Activated naive CD8-positive, alpha-beta T cell treated with anti-CD3 and anti-CD28 coated beads, Interleukin-2, amount 10 ng/mL, durations not matched to agents 7 days and 5 days (primary cell): ENCODE data around the gene NT5C. TPM values are rescaled to one million over a fixed set of nuclear protein-coding genes. Genes with fewer than 3 reads are reported as not detected.

Experiments
- ATAC-seq: fragments of 150-1000 bp; cut with Tn5 transposase; one replicate; pipeline ENCODE4 v1.10.0; 2021; ENCODE audit warnings: low read depth, moderate library complexity
- POLR2A ChIA-PET: fragments of 350-600 bp; sonication (Branson Sonifier 250); formaldehyde crosslinking; loops from one replicate; lab custom pipeline; 2021; ENCODE audit warnings: antibody characterized with exemption; lab: Charles Lee
- DNase-seq: peaks from one replicate; pipeline ENCODE4 v3.0.0; 2021
- H3K27ac Mint-ChIP-seq: one replicate; pipeline ENCODE4 v1.8.0; 2022; ENCODE audit warnings: mild to moderate bottlenecking, mixed read lengths
- H3K27me3 Mint-ChIP-seq: one replicate; pipeline ENCODE4 v1.8.0; 2022; ENCODE audit warnings: mild to moderate bottlenecking, moderate library complexity, mixed read lengths
- H3K36me3 Mint-ChIP-seq: one replicate; pipeline ENCODE4 v1.8.0; 2021; ENCODE audit warnings: mild to moderate bottlenecking, mixed read lengths
- H3K4me1 Mint-ChIP-seq: one replicate; pipeline ENCODE4 v1.8.0; 2021; ENCODE audit warnings: mixed read lengths
- H3K4me3 Mint-ChIP-seq: one replicate; pipeline ENCODE4 v1.8.0; 2022; ENCODE audit warnings: mild to moderate bottlenecking, moderate library complexity, mixed read lengths
- H3K9me3 Mint-ChIP-seq: one replicate; pipeline ENCODE4 v1.8.0; 2021; ENCODE audit warnings: mixed read lengths
- total RNA-seq, 2 experiments: library from RNA; stranded (reverse); gene quantifications; one replicate each; pipeline ENCODE4 v1.2.3, GENCODE V29; 2021

Gene NT5C
- total RNA-seq, 2 experiments from 2014 or later = 69.9 to 70.8 TPM

DNA sequence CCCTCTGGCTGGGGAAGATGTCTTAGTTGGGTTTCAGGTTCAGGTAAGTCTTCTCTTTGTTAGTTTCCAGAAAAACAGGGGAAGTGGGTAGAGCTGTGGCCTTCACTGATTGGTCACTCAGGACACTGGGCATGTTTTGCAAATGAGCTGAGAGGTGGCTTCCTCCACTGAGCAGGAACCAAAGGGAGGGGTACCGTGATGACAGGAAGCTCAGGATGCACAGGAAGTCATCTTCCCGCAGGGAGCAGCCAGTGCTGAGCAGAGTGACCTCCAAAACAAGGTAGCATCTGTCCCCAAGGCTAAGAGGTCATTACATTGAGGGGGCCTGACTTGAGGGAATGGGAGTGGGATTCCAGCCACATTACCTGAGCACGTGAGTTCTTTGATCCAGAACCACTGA lies 5.6 kb downstream of the NT5C start:
- Mint-ChIP-seq H3K27me3 (no peaks in the 10 kb centered on the region), H3K4me3 (peak overlapping the region; percentile 33), H3K4me1 (peaks cover 36% of the 10 kb centered on the region), H3K36me3 (peaks cover 16% of the 10 kb centered on the region), H3K27ac (peak overlapping the region; percentile 95), H3K9me3 (no peaks in the 10 kb centered on the region)
- ATAC-seq = peak; percentile 60
- DNase-seq = no peak
- POLR2A ChIA-PET = interaction anchor here (0.6 to 1.7 kb wide), 6 partner anchors 9 to 58 kb away, joined by 3 to 10 read pairs (median 4); partner anchors contain the start of gene JPT1

DNA sequence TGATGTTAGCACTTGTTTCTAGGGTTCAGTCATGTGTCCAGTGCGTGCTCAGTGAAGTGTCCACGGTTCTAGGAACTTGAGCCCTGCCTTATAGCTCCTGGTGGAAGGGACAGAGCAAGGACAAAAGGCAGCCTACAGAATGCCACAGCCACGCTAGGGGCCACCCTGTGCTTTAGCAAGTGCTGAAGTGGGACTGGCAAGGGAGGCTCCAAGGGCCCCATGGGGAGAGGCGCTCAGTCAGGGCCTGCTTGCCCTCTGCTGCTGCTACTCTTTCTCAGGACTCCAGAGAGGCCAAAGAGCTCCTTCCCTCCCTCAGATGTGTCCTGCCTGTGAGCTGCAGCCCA lies 6.8 kb downstream of the NT5C start:
- Mint-ChIP-seq H3K9me3 (no peaks in the 10 kb centered on the region), H3K27ac (peak overlapping the region; percentile 95), H3K4me3 (peak overlapping the region; percentile 33), H3K4me1 (peaks cover 32% of the 10 kb centered on the region), H3K36me3 (peaks cover 15% of the 10 kb centered on the region), H3K27me3 (no peaks in the 10 kb centered on the region)
- POLR2A ChIA-PET = interaction anchor here (0.8 to 2.0 kb wide), 6 partner anchors 8 to 30 kb away, joined by 3 to 12 read pairs (median 4); partner anchors contain the start of gene JPT1
- ATAC-seq (no peak), DNase-seq (no peak)

DNA sequence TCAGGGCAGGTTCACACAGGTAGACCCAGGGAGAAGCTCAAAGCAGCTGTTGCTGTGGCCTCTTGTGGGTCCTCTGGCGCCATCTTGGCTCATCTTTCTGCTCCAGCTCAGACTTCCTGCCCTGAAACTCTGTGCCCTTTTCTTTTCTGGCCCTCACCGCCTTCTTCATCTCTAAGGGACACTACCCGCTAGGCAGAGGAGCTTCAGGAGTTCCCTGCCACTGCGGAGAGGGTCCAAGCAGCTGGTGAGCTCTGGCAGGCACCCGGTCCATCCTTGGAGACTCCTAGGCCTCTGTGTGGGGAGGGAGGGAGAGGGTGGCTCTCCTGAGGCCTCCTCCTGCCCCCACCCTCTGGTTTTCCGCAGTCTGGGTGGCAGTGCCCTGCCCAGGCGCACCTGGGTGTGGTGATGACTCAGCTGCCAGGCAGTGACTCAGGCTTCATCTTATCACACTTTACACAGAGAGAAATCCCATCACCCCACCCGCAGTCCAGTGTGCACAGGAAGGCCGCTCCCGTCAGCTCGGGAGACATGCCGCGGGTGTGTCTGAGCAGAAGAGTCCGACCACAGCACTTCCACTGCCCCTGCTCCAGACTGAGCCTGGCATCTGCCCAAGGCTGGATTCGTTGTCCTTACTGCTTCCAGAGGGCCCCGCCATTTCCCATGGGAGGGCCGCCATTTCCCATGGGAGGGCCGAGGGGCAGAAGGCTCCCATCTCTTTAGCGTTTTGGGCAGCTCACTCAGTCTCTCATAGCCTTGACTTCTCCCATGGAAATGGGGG lies 7.3 kb downstream of the NT5C start:
- Mint-ChIP-seq H3K27me3 (no peaks in the 10 kb centered on the region), H3K4me3 (no peak overlapping the region), H3K9me3 (no peaks in the 10 kb centered on the region), H3K27ac (peak overlapping the region; percentile 95), H3K36me3 (peaks cover 13% of the 10 kb centered on the region), H3K4me1 (peaks cover 30% of the 10 kb centered on the region)
- DNase-seq (no peak), ATAC-seq (peak; percentile 10)
- POLR2A ChIA-PET = interaction anchor here (0.6 to 2.0 kb wide), 8 partner anchors 7 to 1604 kb away, joined by 3 to 12 read pairs (median 3); partner anchors contain the start of genes JPT1 and MIF4GD

DNA sequence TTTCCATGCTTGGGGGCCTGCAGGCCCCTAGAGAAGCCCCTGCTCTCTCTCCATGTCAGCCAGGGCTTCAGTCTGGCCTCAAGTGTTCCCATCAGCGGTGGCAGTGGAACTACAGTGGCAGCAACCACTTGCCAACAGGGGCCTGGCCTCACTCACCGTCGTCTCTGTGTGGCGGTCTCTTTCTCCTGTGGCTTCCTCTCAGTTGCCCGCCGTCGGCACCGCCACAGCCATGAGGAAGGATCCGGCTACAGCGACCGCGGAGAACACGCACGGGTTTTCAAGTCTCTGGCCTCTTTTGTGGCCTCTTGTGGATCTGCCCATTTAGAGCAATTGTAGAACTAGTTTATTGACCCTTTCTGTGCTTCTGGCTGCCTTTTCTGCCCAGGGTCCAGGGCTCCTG lies 13.2 kb downstream of the NT5C start:
- POLR2A ChIA-PET = no interaction called here

DNA sequence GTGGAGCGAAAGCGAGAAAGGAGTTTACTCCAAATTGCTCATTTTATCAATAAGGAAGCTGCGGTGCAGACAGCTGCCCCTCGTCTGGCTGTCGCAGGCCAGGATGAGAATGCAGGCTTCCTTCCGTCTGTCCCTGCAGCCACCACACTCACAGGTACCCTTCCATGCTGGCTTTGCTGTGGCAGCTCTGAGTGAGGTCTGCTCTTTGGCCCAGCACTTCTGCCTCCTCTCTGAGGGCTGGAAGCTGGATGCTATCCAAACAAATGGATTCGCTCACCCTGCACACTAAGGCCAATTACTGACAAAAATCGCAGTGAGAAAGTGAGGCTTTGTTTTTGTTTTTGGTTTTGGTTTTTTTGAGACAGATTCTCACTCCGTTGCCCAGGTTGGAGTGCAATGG lies 14.8 kb downstream of the NT5C start:
- Mint-ChIP-seq H3K4me3 (no peak overlapping the region), H3K9me3 (no peaks in the 10 kb centered on the region), H3K27ac (no peak overlapping the region), H3K4me1 (peaks cover 21% of the 10 kb centered on the region), H3K36me3 (peaks cover 25% of the 10 kb centered on the region), H3K27me3 (no peaks in the 10 kb centered on the region)
- no peak for ATAC-seq
- POLR2A ChIA-PET = interaction anchor here (0.7 to 1.4 kb wide), 3 partner anchors 8 to 38 kb away, joined by 3 to 5 read pairs (median 4); partner anchors contain the start of gene JPT1
- no peak for DNase-seq

More for the DNA sequence above, 13.2 kb downstream of the NT5C start:
- no peaks in the 10 kb centered on the region for H3K9me3 Mint-ChIP-seq
- H3K27ac Mint-ChIP-seq = no peak overlapping the region
- DNase-seq = no peak
- no peak for ATAC-seq
- no peaks in the 10 kb centered on the region for H3K27me3 Mint-ChIP-seq
- no peak overlapping the region for H3K4me3 Mint-ChIP-seq
- peaks cover 20% of the 10 kb centered on the region for H3K36me3 Mint-ChIP-seq
- H3K4me1 Mint-ChIP-seq = peaks cover 18% of the 10 kb centered on the region

DNA sequence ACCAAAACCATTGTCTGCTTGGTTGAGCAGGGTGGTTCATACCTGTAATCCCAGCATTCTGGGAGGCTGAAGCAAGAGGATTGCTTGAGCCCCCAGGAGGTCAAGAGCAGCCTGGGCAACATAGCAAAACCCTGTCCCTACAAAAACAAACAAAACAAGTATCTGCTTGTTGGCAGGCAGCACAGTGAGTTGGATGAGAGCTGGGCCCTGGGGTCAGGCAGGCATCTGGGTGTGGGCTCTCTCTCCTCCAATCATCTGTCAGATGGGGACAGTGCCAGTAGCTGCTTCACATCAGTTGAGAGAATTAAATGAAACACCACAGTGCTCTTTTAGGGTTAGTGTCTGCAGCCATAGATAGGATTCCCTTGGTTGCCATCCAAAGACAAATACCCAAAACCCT lies 16.0 kb downstream of the NT5C start:
- Mint-ChIP-seq H3K27ac (no peak overlapping the region), H3K4me3 (no peak overlapping the region), H3K4me1 (peaks cover 22% of the 10 kb centered on the region), H3K36me3 (peaks cover 22% of the 10 kb centered on the region), H3K27me3 (no peaks in the 10 kb centered on the region), H3K9me3 (no peaks in the 10 kb centered on the region)
- DNase-seq = no peak
- ATAC-seq = no peak
- POLR2A ChIA-PET = interaction anchor here (2.2 to 7.1 kb wide), 4 partner anchors 8 to 87 kb away, joined by 12 to 45 read pairs (median 24); partner anchors contain the start of genes JPT1 and NT5C

DNA sequence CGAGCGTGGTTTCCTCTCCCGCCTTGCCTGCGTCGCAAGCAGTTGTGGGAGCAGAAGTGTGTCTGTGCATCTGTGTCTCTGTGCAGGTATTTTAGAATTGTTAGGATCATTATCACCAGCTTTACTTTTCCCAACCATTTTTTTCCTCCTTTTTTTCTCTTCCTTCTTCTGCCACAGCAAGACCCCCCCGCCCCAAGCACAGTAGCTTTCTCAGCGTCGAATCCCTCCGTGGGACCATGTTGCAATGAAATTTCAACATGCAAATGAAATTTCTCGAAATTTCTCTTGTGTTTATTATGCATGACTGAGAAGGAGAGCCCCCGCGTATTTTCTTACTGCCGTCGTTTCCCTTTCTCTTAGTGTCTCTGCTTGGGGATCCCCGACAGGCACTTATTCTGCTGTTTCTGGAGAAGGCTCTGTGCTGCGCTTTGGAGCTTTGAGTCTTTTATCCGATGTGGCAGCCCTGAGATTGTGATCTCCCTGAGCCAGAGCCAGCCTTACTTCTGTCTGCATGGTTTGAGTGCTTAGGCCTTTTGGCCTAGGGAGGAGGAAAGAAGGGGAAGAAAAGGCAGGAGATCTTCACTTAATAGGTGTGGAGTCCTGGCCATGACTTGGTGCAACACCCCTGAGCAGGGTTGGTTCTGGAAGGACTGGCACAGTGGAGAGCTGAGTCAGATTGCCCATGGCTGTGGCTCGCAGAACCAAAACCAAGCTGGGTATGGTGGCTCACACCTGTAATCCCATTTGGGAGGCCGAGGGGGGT lies 16.8 kb downstream of the NT5C start:
- no peak for ATAC-seq
- H3K27ac Mint-ChIP-seq = peak overlapping the region; percentile 94
- peaks cover 25% of the 10 kb centered on the region for H3K4me1 Mint-ChIP-seq
- H3K27me3 Mint-ChIP-seq = no peaks in the 10 kb centered on the region
- no peaks in the 10 kb centered on the region for H3K9me3 Mint-ChIP-seq
- H3K4me3 Mint-ChIP-seq = peak overlapping the region; percentile 90
- peaks cover 20% of the 10 kb centered on the region for H3K36me3 Mint-ChIP-seq
- no peak for DNase-seq
- POLR2A ChIA-PET = interaction anchor here (0.7 to 7.1 kb wide), 21 partner anchors 9 to 175 kb away, joined by 3 to 45 read pairs (median 6); partner anchors contain the start of genes GGA3, JPT1, MRPL58 and MRPS7

DNA sequence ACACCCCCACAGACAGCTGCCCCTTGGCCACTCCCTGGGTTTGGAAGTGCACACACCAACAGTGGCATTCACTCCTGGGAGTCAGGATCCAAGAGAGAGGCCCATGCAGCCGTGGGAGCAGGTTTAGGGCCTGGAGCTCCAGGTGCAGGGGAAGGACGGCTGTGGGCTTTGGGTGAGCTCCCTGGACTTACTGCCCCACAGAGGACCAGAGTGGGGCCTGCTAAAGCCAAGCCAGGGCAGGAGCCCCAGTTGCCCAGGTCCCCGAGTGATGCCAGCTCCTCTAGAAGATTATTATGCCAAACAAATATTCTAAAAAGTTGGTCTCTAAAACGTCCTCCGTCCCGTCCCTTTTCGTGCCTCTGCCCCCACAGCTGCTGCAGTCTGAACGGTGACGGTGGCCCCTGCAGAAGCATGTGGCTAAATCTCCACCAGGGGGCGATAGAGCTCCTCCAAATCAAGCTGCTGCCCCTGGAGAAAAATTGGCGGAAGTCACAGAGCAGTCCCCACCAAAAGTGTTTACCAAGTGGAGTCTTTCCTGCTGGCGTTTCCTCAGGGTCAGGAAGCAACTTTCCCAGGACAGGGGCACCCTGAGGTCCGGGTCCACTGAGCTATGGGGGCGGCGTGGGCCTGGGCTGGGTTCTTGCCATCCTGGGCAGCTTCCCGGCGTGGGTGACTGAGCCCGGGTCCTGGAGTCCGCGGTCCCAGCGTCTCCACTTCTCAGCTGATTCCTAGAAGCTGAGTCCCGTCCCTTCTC lies 17.6 kb downstream of the NT5C start:
- DNase-seq = peak; percentile 82
- Mint-ChIP-seq H3K36me3 (peaks cover 18% of the 10 kb centered on the region), H3K4me1 (peaks cover 27% of the 10 kb centered on the region), H3K9me3 (no peaks in the 10 kb centered on the region), H3K27ac (peak overlapping the region; percentile 94), H3K4me3 (peak overlapping the region; percentile 90), H3K27me3 (no peaks in the 10 kb centered on the region)
- ATAC-seq = peak; percentile 69
- POLR2A ChIA-PET = interaction anchor here (0.6 to 7.1 kb wide), 23 partner anchors 10 to 176 kb away, joined by 3 to 45 read pairs (median 6); partner anchors contain the start of genes GGA3, JPT1, MIF4GD and MRPL58

DNA sequence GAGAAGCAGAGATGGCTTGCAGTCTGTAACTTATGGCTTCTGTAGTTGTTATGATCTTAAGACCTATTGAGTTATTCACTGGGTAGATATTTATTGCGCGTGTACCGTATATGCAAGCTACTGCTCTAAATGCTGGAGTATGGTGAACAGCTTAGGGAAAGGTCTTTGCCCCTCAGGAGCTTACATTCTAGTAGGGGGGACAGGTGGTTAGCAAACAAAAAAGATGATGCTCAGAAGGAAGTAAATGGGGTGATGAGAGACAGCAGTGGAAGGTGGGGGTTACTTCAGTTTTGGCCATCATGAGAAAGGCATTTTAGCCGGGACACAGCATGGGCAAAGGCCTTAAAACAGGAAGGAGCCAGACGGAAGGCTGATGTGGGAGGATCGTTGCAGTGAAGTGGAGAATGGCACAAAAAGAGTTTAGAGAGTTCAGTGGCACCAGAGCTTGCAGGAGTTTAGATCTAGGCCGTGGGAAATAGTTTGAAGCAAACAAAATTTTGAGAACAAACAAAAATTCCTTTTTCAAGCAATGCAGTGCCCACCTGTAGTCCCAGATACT lies 19.7 kb downstream of the NT5C start:
- no peak for DNase-seq
- Mint-ChIP-seq H3K27me3 (no peaks in the 10 kb centered on the region), H3K4me3 (peak overlapping the region; percentile 95), H3K4me1 (peaks cover 30% of the 10 kb centered on the region), H3K36me3 (peaks cover 17% of the 10 kb centered on the region), H3K27ac (peak overlapping the region; percentile 2), H3K9me3 (no peaks in the 10 kb centered on the region)
- ATAC-seq = no peak
- POLR2A ChIA-PET = interaction anchor here (1.1 to 7.1 kb wide), 5 partner anchors 20 to 152 kb away, joined by 4 to 45 read pairs (median 7); partner anchors contain the start of gene NT5C

DNA sequence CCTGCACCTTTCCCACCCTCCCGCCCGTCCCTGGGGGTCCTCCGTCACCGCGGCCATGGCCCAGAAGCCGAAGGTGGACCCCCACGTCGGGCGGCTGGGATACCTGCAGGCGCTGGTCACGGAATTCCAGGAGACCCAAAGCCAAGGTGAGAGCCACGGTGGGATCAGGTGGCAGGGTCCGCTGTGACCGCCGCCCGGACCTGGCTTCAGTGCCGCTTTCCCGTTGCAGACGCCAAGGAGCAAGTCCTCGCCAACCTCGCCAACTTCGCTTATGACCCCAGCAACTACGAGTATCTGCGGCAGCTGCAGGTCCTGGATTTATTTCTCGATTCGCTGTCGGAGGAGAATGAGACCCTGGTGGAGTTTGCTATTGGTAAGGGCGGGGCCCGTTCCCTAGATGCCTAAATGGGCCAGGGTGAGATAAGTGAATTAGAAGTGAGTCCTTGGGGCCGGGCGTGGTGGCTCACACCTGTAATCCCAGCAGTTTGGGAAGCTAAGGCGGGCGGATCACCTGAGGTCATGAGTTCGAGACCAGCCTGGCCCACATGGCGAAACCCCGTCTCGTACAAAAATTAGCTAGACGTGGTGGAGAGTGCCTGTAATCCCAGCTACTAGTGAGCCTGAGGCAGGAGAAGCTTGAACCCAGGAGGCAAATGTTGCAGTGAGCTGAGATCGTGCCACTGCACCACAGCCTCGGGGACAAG lies 21.2 kb downstream of the NT5C start:
- POLR2A ChIA-PET = interaction anchor here (0.6 to 7.1 kb wide), 26 partner anchors 9 to 332 kb away, joined by 3 to 45 read pairs (median 5); partner anchors contain the start of genes CDR2L, GGA3, HID1 and JPT1
- Mint-ChIP-seq H3K27ac (peak overlapping the region; percentile 73), H3K9me3 (no peaks in the 10 kb centered on the region), H3K27me3 (no peaks in the 10 kb centered on the region), H3K4me3 (peak overlapping the region; percentile 95), H3K4me1 (peaks cover 33% of the 10 kb centered on the region), H3K36me3 (peaks cover 17% of the 10 kb centered on the region)
- no peak for ATAC-seq
- peak; percentile 47 for DNase-seq

DNA sequence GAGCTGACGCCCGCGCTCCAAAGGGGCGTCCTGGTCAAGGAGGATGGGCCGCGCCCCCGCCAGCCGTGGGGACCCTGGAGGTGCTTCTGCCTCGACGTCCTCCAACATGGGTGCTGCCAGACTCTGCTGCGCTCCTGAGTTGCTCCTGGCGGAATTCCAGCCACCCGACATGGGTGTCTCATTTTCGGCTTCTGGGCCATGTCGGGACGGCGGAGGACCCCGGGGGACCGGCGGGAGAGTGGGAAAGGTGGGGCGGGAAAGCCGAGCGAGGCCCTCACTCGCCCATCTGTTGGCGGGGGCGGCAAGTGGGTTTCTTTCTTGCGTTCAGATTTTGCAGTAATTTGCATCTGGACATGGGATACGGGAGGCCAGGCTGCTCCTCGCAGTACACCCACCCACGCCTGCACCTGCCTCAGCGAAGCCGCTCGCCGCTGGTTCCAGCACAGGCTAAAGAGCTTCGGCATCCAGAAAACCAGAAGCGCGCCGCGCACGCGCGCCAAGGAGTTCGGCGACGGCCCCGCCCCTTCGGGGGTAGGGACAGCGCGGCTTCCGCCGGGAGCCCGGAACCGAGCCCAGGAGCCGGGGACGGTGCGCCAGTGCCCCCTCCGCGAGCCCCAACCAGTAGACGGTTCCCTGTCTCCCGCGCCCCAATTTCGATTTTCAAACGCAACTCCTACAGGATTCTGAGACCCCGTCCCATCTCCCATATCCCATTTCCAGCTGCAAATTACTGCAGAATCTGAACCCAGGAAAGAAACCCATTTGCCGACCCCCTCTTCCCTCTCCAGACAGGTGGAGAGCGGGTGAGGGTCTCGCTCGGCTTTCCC lies 21.9 kb downstream of the NT5C start, which contains the start of gene ARMC7:
Gene ARMC7 (plus strand): TSS at position 563 of the 827 bp plus-strand sequence. CDS start 320 bp downstream, outside the sequence.
- H3K9me3 Mint-ChIP-seq = no peaks in the 10 kb centered on the region
- peak within 1 kb of the TSS; percentile 95 for H3K4me3 Mint-ChIP-seq
- peaks cover 29% of the 10 kb centered on the region for H3K4me1 Mint-ChIP-seq
- DNase-seq (peak; percentile 94), ATAC-seq (peak; percentile 79)
- peak within 1 kb of the TSS; percentile 86 for H3K27ac Mint-ChIP-seq
- H3K27me3 Mint-ChIP-seq = no peaks in the 10 kb centered on the region
- POLR2A ChIA-PET = interaction anchor here (0.7 to 7.1 kb wide), 17 partner anchors 12 to 161 kb away, joined by 3 to 45 read pairs (median 4); partner anchors contain the start of genes CDR2L, GGA3, HID1 and JPT1
- H3K36me3 Mint-ChIP-seq = peaks cover 13% of the 10 kb centered on the region
